Progenitor cell of endocrine pancreas (in vitro differentiated cells): ENCODE measurements around the gene BAZ1B. TPM values are rescaled to one million over a fixed set of nuclear protein-coding genes. Genes with fewer than 3 reads are reported as not detected.
"Not testable (repeated sequence)": the region's sequence is repeated elsewhere in the genome, so short reads cannot be mapped to it uniquely, and the experiment has no call there.

Experiments used
- DNase-seq: peaks from one replicate; pipeline ENCODE4 v3.0.0; 2021; ENCODE audit warnings: low spot score; ENCODE audit not compliant: unreplicated experiment
- H3K27ac Mint-ChIP-seq: 2 replicates; pipeline ENCODE4 v1.8.0; 2021; ENCODE audit warnings: mild to moderate bottlenecking, moderate library complexity, mixed read lengths
- H3K27me3 Mint-ChIP-seq: 2 replicates; pipeline ENCODE4 v1.8.0; 2021; ENCODE audit warnings: mixed read lengths
- H3K36me3 Mint-ChIP-seq: 2 replicates; pipeline ENCODE4 v1.8.0; 2022; ENCODE audit warnings: mixed read lengths; ENCODE audit not compliant: insufficient read depth
- H3K4me1 Mint-ChIP-seq: 2 replicates; pipeline ENCODE4 v1.8.0; 2021; ENCODE audit warnings: low read depth, mixed read lengths
- H3K4me3 Mint-ChIP-seq: 2 replicates; pipeline ENCODE4 v1.8.0; 2021; ENCODE audit warnings: low read depth, mild to moderate bottlenecking, moderate library complexity, mixed read lengths
- H3K9me3 Mint-ChIP-seq: 2 replicates; pipeline ENCODE4 v1.8.0; 2021; ENCODE audit warnings: low read depth, mixed read lengths
- total RNA-seq: library from RNA; stranded (reverse); gene quantifications from 2 replicates; pipeline ENCODE4 v1.2.1, GENCODE V29; 2021
- TF ChIP-seq, protein P1 (sequence below): fragments of 200-600 bp; sonication (generic); IDR thresholded peaks from one replicate; pipeline ENCODE4 v1.5.0; 2021; ENCODE audit warnings: antibody characterized with exemption, mild to moderate bottlenecking; ENCODE audit not compliant: unreplicated experiment

Gene BAZ1B
- total RNA-seq, 1 donor from 2014 or later, result 92.1 TPM

DNA sequence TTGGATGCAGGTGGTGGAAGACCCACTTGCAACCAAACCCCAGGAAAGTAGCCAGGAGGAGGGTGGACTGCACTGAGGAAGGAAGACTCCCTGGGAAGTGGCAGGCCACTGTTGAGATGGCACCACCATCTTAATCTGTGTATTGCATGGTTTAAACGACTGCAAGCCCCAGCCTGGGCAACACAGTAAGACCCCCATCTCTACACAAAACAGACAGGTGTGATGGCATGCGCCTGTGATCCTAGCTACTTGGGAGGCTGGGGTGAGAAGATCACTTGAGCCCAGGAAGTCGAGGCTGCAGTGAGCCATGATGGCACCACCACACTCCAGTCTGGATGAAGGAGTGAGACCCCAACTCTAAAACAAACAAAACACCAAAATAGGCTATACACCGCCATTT is 45.0 kb upstream of the BAZ1B start:
- TF ChIP-seq, protein P1, sequence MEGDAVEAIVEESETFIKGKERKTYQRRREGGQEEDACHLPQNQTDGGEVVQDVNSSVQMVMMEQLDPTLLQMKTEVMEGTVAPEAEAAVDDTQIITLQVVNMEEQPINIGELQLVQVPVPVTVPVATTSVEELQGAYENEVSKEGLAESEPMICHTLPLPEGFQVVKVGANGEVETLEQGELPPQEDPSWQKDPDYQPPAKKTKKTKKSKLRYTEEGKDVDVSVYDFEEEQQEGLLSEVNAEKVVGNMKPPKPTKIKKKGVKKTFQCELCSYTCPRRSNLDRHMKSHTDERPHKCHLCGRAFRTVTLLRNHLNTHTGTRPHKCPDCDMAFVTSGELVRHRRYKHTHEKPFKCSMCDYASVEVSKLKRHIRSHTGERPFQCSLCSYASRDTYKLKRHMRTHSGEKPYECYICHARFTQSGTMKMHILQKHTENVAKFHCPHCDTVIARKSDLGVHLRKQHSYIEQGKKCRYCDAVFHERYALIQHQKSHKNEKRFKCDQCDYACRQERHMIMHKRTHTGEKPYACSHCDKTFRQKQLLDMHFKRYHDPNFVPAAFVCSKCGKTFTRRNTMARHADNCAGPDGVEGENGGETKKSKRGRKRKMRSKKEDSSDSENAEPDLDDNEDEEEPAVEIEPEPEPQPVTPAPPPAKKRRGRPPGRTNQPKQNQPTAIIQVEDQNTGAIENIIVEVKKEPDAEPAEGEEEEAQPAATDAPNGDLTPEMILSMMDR, result no peak
- H3K4me1 Mint-ChIP-seq, result peaks cover 3% of the 10 kb centered on the region
- H3K9me3 Mint-ChIP-seq, result no peaks in the 10 kb centered on the region
- no peak overlapping the region for H3K4me3 Mint-ChIP-seq
- H3K36me3 Mint-ChIP-seq, result peaks cover 14% of the 10 kb centered on the region
- no peak for DNase-seq
- no peak overlapping the region for H3K27ac Mint-ChIP-seq
- no peaks in the 10 kb centered on the region for H3K27me3 Mint-ChIP-seq

DNA sequence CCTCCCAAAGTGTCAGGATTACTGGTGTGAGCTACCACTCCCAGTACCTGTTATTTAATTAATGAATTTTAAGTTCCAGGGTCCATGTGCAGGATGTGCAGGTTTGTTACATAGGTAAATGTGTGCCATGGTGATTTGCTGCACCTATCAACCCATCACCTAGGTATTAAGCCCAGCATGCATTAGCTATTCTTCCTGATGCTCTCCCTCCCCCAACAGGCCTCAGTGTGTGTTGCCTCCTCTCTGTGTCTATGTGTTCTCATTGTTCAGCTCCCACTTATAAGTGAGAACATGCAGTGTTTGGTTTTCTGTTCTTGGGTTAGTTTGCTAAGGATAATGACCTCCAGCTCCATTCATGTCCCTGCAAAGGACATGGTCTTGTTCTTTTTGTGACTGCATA is 44.3 kb upstream of the BAZ1B start:
- not testable (repeated sequence) for H3K27ac Mint-ChIP-seq, H3K4me3 Mint-ChIP-seq, H3K9me3 Mint-ChIP-seq, H3K4me1 Mint-ChIP-seq, DNase-seq, H3K27me3 Mint-ChIP-seq
- H3K36me3 Mint-ChIP-seq, result peaks cover 14% of the 10 kb centered on the region

DNA sequence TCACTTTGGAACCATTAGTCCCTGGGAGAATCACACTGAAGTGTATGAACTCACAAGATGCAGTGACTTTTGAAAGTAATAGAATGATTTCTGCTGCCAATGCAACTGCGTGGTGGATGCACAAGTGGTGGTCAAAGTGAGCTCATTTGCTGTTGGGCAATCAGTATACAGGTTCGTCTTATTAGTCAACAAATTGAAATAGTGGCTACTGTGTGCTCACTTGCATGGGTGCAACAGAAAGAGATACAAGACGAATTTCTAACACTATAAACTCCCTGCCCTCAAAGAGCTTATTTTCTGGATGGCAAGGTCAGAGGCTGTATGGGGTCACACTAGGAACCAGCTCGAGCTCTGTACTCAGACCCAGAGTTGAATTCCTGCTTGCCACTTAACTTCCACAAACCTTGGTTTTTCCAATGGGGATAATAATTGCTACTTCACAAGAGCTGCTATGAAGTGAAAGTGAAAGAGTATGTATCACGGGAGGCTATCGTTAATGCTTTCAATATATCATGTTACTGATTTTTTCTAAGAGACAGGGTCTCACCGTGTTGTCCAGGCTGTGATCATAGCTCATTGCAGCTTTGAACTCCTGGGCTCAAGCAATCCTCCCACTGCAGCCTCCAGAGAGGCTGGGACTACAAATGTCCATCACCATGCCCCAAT is 43.7 kb upstream of the BAZ1B start:
- peaks cover 9% of the 10 kb centered on the region for H3K36me3 Mint-ChIP-seq
- DNase-seq, result no peak
- no peaks in the 10 kb centered on the region for H3K9me3 Mint-ChIP-seq
- H3K27ac Mint-ChIP-seq, result no peak overlapping the region
- peaks cover 3% of the 10 kb centered on the region for H3K4me1 Mint-ChIP-seq
- H3K4me3 Mint-ChIP-seq, result no peak overlapping the region
- H3K27me3 Mint-ChIP-seq, result no peaks in the 10 kb centered on the region
- TF ChIP-seq, protein P1, result no peak

DNA sequence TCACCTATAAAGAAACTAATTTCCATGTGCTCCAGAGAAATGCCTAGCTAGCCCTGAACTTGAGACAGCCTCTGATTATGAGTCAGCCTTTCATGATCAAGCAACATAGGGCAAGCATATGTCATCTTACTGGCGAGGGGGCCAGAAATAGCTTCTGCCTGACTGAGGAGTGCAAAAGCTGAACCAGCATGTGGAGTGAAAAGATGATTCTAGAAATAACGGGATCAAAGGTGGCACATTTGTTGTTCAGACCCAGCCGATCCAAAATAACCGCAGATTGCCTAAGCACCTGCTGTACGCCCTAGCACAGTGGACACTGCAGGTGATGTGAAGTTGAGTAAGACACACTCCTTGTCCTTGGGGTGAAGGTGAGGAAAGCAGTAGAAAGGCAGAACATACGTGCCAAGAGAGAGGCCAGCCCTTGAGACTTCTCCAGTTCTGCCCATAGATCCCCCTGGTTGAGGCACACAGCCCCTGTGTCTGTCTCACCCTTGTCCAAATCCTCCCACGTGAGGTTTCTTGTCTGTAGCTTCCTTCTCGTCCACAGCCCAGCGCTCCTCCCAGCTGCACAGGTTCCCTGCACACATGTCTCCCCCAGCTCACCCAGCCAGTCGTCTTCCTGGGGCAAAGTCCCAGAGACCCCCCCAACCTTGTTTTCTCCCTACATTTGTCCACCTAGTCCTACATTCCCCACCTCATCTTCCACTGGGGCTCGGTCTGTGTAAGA is 38.2 kb upstream of the BAZ1B start:
- no peaks in the 10 kb centered on the region for H3K36me3 Mint-ChIP-seq
- peak overlapping the region; percentile 84 for H3K27ac Mint-ChIP-seq
- H3K9me3 Mint-ChIP-seq, result no peaks in the 10 kb centered on the region
- peaks cover 14% of the 10 kb centered on the region for H3K4me1 Mint-ChIP-seq
- TF ChIP-seq, protein P1, result no peak
- peaks cover 8% of the 10 kb centered on the region for H3K27me3 Mint-ChIP-seq
- DNase-seq, result no peak
- H3K4me3 Mint-ChIP-seq, result no peak overlapping the region

DNA sequence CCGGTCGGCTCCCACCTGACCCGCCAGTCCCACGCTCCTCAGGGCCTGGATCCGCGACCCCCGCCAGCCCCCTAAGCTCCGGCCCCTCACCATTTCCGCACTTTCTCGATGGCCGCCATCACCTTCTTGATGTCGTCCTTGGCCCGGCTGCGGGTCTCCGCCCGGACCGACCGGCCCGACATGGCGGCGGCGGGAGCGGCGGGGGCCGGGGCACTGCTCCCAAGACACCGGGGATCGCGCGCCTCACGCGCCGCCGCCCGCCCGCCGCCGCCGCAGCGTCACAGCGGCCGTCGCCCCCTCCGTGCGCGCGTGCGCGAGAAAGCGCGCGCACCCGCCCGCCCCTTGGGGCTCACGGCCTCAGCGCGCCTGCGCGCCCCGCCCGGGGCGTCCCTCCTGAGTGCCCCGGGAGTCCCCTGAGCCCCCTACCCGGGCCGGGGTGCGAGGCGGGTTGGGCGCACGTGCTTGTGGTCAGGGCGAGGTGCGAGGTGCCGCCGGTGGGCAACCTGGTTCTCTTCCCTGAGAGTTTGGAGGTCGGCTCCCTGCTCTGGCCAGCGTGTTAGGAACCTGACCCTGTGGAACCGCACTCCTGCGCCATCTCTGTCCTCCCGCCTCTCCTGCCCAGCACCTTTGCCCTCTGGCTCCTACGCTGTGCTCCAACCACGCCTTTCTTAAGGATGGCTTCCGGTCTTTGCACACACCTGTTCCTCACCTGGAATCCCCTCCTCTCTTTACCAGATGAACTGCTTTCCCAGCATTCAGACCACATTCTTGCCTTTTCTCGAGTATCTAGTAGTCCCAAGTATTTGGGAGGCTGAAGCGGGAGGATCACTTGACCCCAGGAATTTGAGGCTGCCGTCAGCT is 35.5 kb upstream of the BAZ1B start, which contains the start of gene BCL7B:
TSS of gene BCL7B (minus strand) at position 294 of the 861 bp plus-strand sequence. CDS start at position 182, 112 bp downstream.
- Mint-ChIP-seq H3K4me3 (peak within 1 kb of the TSS; percentile 87), H3K36me3 (peaks cover 3% of the 10 kb centered on the region), H3K27ac (peak within 1 kb of the TSS; percentile 97), H3K4me1 (peaks cover 18% of the 10 kb centered on the region), H3K27me3 (peaks cover 8% of the 10 kb centered on the region), H3K9me3 (no peaks in the 10 kb centered on the region)
- peak; percentile 62 for DNase-seq
- TF ChIP-seq, protein P1, result no peak
